Measurements from ENCODE around the gene SHISAL1. TPM values are rescaled to one million over a fixed set of nuclear protein-coding genes. Genes with fewer than 3 reads are reported as not detected.

The SHISAL1 gene
- total and polyA plus RNA-seq, 4 donors, result 0.12 to 0.74 (median 0.34) TPM

- H3K36me3 ChIP-seq (ENCODE audit: control insufficient read depth in 4 of 4, insufficient read depth in 4 of 4, low read length in 4 of 4), result peaks cover 0 to 5% (median 0%) of the 10 kb centered on the region in 4 donors
- peaks cover 0 to 12% (median 0%) of the 10 kb centered on the region in 5 donors for H3K4me1 ChIP-seq (ENCODE audit: control insufficient read depth in 5 of 5, insufficient read depth in 5 of 5, low read length in 5 of 5)
- DNase-seq, result no peak
- no peaks in the 10 kb centered on the region for H3K9me3 ChIP-seq (ENCODE audit: control insufficient read depth in 4 of 4, insufficient read depth in 3 of 4, low read length in 3 of 4)
- no peak overlapping the region for H3K9ac ChIP-seq (ENCODE audit: insufficient read depth in 1 of 2, low read length in 2 of 2)
- 90 to 94% methylated on average over 2 of the region's 2 CpGs for WGBS, 2 donors
- H3K4me3 ChIP-seq, result no peak overlapping the region
- no peak for ATAC-seq (ENCODE audit: insufficient read depth, low FRiP score)
- no peak for TF ChIP-seq CTCF (IDR thresholded peaks at IDR 0.05; ENCODE audit: control extremely low read depth, extremely low read depth)
- H3K27ac ChIP-seq (ENCODE audit: low read depth in 1 of 2, low read length in 1 of 2), result no peak overlapping the region
- peaks cover 4 to 7% (median 4%) of the 10 kb centered on the region in 3 donors for H3K27me3 ChIP-seq (ENCODE audit: control insufficient read depth in 3 of 3, insufficient read depth in 3 of 3, low read length in 2 of 3)
Observed at GRCh38 chr22:44199164-44199563, 113.6 kb downstream of the SHISAL1 start.

GRCh38 chr22:44197271-44197670, 115.5 kb downstream of the SHISAL1 start:
- no peak for ATAC-seq (ENCODE audit: insufficient read depth, low FRiP score)
- no peak overlapping the region for H3K27ac ChIP-seq (ENCODE audit: low read depth in 1 of 2, low read length in 1 of 2)
- H3K27me3 ChIP-seq (ENCODE audit: control insufficient read depth in 3 of 3, insufficient read depth in 3 of 3, low read length in 2 of 3), result peaks cover 4 to 7% (median 7%) of the 10 kb centered on the region in 3 donors
- H3K9ac ChIP-seq (ENCODE audit: insufficient read depth in 1 of 2, low read length in 2 of 2), result no peak overlapping the region
- H3K9me3 ChIP-seq (ENCODE audit: control insufficient read depth in 4 of 4, insufficient read depth in 3 of 4, low read length in 3 of 4), result no peaks in the 10 kb centered on the region
- no peak overlapping the region for H3K4me3 ChIP-seq
- no peak for TF ChIP-seq CTCF (IDR thresholded peaks at IDR 0.05; ENCODE audit: control extremely low read depth, extremely low read depth)
- H3K4me1 ChIP-seq (ENCODE audit: control insufficient read depth in 5 of 5, insufficient read depth in 5 of 5, low read length in 5 of 5), result peaks cover 0 to 6% (median 0%) of the 10 kb centered on the region in 5 donors
- H3K36me3 ChIP-seq (ENCODE audit: control insufficient read depth in 4 of 4, insufficient read depth in 4 of 4, low read length in 4 of 4), result peaks cover 0 to 5% (median 0%) of the 10 kb centered on the region in 4 donors
- DNase-seq, result no peak
- 88 to 92% methylated on average over 2 of the region's 2 CpGs for WGBS, 2 donors

- peaks cover 0 to under 1% (median 0%) of the 10 kb centered on the region in 5 donors for H3K4me1 ChIP-seq (ENCODE audit: control insufficient read depth in 5 of 5, insufficient read depth in 5 of 5, low read length in 5 of 5)
- H3K9me3 ChIP-seq (ENCODE audit: control insufficient read depth in 4 of 4, insufficient read depth in 3 of 4, low read length in 3 of 4), result no peaks in the 10 kb centered on the region
- H3K27me3 ChIP-seq (ENCODE audit: control insufficient read depth in 3 of 3, insufficient read depth in 3 of 3, low read length in 2 of 3), result peaks cover 4 to 7% (median 7%) of the 10 kb centered on the region in 3 donors
- H3K4me3 ChIP-seq, result no peak overlapping the region
- H3K9ac ChIP-seq (ENCODE audit: insufficient read depth in 1 of 2, low read length in 2 of 2), result no peak overlapping the region
- ATAC-seq (ENCODE audit: insufficient read depth, low FRiP score), result no peak
- no peak for TF ChIP-seq CTCF (IDR thresholded peaks at IDR 0.05; ENCODE audit: control extremely low read depth, extremely low read depth)
- peaks cover 0 to 5% (median 0%) of the 10 kb centered on the region in 4 donors for H3K36me3 ChIP-seq (ENCODE audit: control insufficient read depth in 4 of 4, insufficient read depth in 4 of 4, low read length in 4 of 4)
- DNase-seq, result no peak
- no peak overlapping the region for H3K27ac ChIP-seq (ENCODE audit: low read depth in 1 of 2, low read length in 1 of 2)
- WGBS, 2 donors, result 73 to 88% methylated on average over 10 of the region's 10 CpGs
Observed at GRCh38 chr22:44196731-44197131, 116.0 kb downstream of the SHISAL1 start.

- TF ChIP-seq CTCF (IDR thresholded peaks at IDR 0.05; ENCODE audit: control extremely low read depth, extremely low read depth), result no peak
- Histone ChIP-seq H3K4me1 (ENCODE audit: control insufficient read depth in 5 of 5, insufficient read depth in 5 of 5, low read length in 5 of 5) (no peaks in the 10 kb centered on the region), H3K27ac (ENCODE audit: low read depth in 1 of 2, low read length in 1 of 2) (no peak overlapping the region), H3K9ac (ENCODE audit: insufficient read depth in 1 of 2, low read length in 2 of 2) (no peak overlapping the region), H3K4me3 (no peak overlapping the region), H3K27me3 (ENCODE audit: control insufficient read depth in 3 of 3, insufficient read depth in 3 of 3, low read length in 2 of 3) (peaks cover 4 to 7% (median 7%) of the 10 kb centered on the region in 3 donors), H3K36me3 (ENCODE audit: control insufficient read depth in 4 of 4, insufficient read depth in 4 of 4, low read length in 4 of 4) (peaks cover 0 to 5% (median 0%) of the 10 kb centered on the region in 4 donors), H3K9me3 (ENCODE audit: control insufficient read depth in 4 of 4, insufficient read depth in 3 of 4, low read length in 3 of 4) (no peaks in the 10 kb centered on the region)
- DNase-seq, result no peak
- no peak for ATAC-seq (ENCODE audit: insufficient read depth, low FRiP score)
- 61 to 75% methylated on average over 9 of the region's 9 CpGs for WGBS, 2 donors
Observed at GRCh38 chr22:44196241-44196640, 116.5 kb downstream of the SHISAL1 start.
